HG02943 (cell line): Measurements from ENCODE around the gene LAIR1.
"Not testable (repeated sequence)": the region's sequence is repeated elsewhere in the genome, so short reads cannot be mapped to it uniquely, and the experiment has no call there.

Experiments
- ATAC-seq: cut with Tn5 transposase; IDR thresholded peaks from one replicate; pipeline ENCODE4 v1.9.1; 2021; ENCODE audit warnings: mild to moderate bottlenecking, low read depth, moderate library complexity; ENCODE audit not compliant: unreplicated experiment

Gene LAIR1, protein sequence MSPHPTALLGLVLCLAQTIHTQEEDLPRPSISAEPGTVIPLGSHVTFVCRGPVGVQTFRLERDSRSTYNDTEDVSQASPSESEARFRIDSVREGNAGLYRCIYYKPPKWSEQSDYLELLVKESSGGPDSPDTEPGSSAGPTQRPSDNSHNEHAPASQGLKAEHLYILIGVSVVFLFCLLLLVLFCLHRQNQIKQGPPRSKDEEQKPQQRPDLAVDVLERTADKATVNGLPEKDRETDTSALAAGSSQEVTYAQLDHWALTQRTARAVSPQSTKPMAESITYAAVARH

DNA sequence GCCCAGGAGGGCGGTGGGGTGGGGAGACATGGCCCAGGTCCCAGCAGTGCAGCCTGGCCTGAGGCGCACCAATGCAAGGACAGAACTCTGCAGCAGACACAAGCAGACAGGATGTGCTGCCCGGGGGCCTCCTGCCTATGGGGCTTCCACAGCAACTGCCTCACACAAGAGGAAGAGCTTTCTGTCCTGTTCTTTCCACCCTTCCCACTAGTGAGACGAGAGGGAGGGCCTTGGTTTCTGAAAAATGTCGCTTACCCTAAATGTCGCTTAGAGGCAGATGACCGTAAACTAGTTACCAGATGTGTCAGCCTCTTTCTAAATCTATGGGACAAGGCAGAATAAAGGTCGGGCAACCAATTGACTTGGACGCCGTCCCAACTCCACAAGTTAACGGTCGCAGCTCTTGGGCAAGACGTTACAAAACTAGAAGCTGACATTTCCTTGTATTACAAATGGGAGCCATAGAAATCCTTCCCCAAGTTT is at the start of gene LAIR1:
Gene LAIR1 (minus strand): TSS at position 157 of the 483 bp plus-strand sequence. CDS start 127 bp downstream, at position 30.
- no peak for ATAC-seq

DNA sequence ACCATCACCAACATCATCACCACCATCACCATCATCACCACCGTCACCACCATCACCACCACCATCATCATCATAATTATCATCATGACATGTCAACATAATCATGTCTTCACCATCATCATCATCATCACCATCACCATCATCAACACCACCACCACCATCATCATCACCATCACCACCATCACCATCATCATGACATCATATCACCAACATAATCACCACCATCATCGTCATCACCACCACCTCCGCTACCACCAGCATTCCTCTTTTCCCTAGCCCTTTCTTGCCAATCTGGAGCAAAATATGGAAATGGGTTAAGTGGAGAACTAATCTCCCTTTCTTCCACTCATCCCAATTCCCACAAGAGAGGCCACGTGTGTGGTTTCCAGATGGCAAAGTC is 49.4 kb upstream of the LAIR1 start:
- ATAC-seq: no peak

DNA sequence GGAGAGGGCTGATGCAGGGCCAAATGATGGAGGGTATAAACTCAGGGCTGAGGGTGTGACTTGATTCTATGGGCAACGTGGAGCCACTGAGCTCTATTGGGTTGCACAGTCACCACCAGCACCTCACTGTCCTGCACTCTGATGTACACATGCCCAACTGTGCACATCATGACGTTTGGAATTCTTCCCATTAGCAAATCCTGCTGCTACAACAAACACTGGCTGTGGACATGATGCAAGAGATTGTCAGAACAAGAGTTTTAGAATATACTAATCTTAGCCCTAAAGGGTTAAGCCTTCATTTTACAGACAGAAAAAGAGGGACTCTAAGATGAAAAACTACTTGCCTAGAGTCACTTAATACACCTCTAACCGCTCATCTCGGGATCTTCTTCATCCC is 48.1 kb upstream of the LAIR1 start:
- no peak for ATAC-seq

DNA sequence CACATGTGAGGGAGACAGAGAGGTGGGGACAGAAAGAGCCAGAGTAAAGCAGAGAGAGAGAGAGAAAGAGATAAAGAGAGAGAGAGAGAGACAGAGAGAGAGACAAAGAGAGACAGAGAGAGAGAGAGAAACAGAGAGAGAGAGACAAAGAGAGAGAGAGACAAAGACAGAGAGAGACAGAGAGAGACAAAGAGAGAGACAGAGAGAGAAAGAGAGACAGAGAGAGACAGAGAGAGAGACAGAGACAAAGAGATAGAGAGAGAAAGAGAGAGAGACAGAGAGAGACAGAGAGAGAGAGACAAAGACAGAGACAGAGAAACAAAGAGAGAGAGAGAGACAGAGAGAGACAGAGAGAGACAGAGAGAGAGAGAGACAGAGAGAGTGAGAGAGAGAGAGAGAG is 46.3 kb upstream of the LAIR1 start:
- no peak for ATAC-seq

DNA sequence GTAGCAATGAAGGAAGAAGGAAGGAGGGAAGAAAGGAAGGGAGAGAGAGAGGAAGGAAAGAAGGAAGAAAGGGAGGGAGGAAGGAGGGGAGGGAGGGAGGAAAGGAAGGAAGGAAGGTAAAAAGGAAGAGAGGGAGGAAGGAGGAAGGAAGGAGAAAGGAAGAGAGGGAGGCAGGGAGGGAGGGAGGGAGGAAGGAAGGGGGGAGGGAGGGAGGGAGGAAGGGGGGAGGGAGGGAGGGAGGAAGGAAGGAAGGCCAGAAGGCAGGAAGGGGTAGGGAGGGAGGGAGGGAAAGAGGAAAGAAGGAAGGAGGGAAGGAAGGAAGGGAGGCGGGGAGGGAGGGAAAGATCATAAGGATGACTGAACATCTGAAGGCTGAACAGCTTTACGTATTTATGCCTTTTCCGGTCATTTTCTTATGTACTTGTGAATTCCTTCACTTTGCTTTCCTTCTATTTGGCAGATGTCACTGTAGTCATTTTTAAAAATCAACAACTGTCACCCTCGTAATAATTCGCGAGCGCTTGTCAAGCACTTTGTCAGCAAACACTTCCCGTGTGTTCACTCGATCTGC is 43.8 kb upstream of the LAIR1 start:
- no peak for ATAC-seq

DNA sequence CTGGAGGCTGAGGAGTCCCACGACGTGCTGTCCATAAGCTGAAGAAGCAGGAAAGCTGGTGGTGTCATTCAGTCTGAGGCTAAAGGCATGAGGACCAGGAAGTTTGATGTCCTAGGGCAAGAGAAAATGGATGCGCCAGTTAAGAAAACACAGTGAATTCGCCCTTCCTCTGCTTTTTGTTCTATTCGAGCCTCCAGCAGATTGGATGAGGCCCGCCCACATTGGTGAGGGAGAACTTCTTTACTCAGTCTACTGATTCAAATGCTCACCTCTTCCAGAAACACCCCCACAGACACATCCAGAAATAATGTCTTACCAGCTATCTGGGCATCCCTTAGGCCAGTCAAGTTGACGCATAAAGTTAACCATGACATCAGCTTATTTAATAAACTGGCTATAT is 43.0 kb upstream of the LAIR1 start:
- no peak for ATAC-seq

DNA sequence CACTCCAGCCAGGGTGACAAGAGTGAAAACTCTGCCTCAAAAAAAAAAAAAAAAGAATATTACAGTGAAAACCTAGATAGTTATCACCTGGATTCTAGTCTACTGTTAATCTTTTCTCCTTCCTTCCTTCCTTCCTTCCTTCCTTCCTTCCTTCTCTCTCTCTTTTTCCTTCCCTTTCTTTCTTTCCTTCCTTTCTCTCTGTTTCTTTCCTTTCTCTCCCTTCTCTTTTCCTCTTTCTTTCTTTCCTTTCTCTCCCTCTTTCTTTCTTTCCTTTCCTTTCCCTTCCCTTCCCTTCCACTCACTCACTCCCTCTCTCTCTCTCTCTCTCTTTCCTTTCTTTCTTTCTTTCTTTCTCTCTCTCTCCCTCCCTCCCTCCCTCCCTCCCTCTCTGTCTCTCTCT is 40.9 kb upstream of the LAIR1 start:
- ATAC-seq: no peak

DNA sequence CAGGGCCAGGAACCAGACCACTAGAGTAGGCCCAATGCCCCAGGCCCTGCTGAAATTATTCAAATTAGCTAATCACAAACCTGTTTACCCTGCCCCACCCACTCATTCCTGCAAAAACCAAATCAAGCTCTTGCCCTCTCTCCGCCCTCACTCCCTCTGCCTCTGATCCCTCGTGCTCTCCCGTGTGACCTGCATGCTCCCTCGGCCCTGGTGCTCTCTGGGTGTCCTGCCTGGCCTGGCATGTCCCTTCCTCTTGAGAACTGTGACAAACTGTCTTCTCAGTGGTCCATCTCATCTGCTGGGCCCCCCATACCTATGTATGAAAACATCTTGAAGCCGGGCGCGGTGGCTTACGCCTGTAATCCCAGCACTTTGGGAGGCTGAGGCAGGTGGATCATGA is 38.3 kb upstream of the LAIR1 start:
- ATAC-seq: no peak

DNA sequence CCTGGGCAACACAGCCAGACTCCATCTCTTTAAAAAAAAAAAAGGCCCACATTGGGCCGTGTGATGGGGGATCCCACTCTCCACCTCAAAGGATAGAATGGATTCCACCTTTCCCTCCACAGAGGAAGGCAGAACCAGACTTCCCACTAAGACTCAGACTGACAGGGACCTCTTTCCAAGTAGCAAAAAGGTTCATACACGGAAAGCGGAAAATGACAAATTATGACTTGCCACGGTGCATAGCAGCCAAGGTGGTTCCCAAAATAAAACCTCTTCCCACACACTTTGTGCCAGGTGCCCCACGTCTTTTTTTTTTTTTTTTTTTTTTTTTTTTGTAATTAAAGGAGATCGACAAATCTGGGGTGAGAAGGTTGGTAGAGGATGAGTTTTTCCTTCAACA is 36.2 kb upstream of the LAIR1 start:
- ATAC-seq: no peak

DNA sequence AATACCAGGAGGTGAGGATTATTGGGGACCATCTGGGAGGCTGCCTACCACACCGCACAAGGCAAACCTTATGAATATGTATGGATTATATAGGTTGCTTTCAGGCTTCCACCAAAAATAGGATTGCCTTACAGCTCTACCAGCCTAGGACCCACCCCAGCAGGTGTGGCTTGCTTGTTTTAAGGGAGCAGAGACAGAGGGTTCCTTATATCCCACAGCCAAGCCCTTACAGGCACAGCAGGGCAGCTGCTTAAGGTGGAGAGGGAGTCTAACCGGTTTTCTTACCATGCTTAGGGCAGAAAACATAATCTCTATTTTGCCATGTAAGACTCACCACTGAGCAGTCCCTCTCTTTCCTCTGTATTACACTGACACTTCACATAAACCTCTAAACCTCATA is 34.5 kb upstream of the LAIR1 start:
- no peak for ATAC-seq

DNA sequence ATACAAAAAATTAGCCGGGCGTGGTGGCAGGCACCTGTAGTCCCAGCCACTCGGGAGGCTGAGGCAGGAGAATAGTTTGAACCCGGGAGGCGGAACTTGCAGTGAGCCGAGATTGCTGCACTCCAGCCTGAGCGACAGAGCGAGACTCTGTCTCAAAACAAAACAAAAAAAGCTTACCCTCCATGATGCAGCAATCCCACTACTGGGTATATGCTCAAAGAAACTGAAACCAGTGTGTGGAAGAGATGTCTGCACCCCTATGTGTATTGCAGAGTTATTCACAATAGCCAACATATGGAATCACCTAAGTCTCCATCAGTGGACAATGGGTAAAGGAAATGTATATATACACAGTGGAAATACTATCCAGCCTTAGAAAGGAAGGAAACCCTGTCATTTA is 31.0 kb upstream of the LAIR1 start:
- no peak for ATAC-seq

DNA sequence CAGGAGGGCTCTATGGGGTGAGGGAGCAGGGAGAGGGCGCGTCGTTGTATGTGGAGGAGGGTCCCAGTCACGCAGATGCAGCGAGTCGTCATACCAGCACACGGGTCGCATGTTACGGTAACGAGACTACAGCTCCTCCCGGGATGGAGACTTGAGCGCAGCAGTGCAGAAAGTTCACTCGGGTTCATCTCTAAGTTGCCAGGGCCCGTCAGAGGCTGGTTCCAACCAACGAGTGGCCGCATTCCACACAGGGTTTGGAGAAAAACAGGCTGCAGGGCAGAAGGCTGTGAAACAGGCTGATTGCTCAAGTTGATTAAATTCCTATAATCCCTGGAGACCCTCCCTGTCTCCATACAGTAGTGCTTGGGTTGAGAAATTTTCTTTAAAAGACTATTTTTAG is 28.6 kb upstream of the LAIR1 start:
- ATAC-seq: no peak

DNA sequence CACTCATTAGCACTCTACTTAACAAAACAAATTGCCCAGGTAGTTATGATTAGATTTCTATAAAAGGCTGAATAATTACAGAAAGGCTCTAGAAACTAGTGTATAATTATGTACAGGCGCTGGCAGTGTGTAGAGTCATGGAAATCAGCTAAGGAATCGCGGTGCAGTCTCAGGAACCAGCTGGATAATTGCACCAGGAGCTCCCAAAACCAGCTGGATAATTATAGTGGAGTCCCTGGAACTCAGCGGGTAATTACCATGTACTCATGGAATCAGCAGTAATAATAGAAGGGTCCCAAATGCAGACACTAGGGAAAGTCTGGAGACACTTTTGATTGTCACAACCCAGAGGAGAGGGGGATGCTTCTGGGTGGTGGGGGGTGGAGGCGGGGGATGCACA is 27.4 kb upstream of the LAIR1 start:
- no peak for ATAC-seq

DNA sequence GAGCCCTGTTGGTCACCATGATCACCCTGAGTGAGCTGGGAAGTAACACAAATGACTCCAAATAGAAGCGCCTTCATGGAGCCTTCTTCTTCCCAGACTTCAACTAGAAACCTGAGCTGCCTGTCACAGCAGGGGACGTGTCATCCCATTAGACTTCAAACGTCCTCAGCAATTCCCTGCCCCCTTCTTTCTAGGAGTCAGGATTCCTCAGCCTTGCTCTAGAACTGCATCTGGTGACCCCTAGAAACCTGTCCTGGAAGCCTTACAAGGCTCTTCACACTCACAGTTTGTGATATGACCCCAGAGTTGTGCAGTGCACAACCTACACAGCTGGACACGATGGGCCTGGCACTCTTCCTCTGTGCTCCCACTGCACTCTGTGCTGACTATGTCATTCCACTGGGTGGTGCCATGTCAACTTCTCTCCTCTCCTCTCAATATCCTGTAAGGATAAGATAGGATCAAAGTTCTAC is 26.9 kb upstream of the LAIR1 start:
- no peak for ATAC-seq

DNA sequence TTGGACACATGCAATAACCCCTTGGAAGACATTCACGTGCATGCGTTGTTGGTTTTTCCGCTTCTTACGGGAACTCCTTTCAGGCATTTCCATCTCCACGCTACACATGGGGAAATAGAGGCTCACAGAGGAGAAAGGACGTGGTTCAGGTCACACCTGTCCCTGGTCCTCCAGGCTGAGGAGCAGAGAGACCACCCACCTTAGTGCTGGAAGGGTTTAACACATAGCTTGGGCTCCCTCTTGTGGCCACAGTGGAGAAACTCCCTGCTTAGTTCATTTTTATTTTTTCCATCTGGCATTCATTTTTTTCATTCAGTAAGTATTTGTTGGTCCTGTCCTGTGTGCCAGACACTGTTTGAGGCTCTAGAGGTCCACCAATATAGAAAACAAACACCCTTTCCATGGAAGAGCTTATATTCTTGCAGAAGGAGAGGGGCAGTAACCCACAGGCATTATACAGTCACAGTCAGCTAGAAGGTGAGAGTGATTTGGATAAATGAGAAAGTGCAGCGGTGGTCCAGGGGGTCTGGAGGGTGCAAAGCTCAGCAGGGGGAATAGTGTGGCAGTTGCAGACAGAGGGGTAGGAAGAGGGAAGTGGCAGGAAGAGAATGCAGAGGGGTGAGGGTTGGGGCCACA is 26.3 kb upstream of the LAIR1 start:
- ATAC-seq: no peak

DNA sequence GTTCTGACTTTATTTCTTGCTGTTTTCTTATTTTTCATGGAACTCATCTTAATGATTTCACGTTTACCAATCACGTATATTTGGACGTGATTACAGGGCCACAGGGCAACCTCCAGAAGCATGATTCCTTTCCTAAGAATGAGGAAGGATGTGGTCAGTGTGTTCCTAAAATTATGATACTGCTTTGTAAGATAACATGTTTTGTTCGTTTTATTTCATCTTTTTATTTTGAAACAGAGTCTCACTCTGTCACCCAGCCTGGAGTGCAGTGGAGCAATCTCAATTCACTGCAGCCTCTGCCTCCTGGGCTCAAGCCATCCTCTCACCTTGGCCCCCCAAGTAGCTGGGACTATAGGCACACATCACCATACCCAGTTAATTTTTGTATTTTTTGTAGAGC is 24.8 kb upstream of the LAIR1 start:
- no peak for ATAC-seq

DNA sequence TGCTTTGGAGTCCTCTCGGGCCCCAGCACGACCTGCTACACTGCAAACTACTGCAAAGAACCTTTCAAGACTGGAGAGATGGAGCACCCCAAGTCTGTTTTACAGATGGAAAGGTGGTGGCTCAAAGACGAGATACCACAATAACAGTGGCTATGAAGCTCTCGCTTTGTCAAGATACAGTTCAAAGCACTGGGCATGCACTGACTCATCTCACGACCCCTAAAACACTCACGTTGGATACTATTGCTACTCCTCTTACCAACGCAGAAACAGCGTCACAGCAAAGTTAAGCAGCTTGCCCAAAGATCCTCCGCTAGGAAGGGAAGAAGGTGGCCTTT is 24.0 kb upstream of the LAIR1 start:
- ATAC-seq: no peak

DNA sequence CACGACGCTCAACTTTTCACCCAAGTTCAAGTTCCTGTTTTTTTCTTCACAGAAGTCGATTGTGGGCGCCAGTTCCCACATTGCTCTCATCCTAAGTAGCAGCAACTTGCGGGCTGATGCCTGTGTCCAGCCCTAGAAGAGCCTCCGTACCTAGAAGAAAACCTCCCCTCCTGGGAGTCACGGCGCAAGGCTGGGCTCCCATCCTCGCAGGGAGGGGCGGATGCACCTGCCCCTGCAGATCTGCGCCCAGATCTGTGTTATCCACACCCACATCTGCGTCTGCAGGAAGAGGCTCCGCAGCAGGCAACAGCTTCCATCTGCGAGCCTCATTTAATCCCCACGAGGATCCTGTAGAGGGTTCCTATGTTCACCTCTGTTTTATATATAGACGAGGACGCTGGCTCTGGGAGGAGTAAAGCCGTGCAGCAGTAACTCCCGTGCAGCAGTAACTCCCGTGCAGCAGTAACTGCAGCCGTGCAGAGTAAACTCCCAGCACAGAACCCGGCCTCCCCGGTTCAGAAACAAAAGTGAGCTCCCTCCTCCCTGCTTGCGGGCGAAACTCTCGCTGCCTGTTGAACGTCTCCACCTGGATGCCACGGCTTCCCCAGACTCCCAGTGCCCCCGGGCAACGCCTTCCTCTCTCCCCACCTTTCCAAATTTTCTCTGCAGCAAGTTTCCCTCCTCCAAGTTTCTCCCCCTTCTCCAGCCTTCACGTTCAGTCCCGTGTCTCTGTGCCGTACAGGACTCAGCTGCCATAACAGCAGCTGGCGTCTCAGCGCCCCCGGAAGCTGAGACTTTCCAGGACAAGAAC is 23.5 kb upstream of the LAIR1 start:
- no peak for ATAC-seq

DNA sequence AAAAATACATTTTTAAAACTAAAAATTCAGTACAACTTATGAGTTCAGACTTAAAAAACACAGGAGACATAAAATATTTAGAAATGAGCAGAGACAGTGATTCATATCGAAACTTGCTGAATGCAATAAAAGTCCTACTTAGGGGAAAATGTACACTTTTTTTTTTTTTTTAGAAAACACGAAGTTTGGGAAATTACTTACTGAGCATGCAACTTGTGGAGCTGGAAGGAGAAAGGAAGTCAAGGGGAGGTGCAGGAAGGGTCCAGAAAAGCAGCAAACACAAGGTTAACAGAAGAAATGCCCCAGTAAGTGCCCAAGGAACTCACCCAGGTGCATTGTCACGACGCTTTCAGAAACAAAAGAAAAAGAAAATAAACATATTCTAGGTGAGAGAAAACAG is 18.6 kb upstream of the LAIR1 start:
- no peak for ATAC-seq

DNA sequence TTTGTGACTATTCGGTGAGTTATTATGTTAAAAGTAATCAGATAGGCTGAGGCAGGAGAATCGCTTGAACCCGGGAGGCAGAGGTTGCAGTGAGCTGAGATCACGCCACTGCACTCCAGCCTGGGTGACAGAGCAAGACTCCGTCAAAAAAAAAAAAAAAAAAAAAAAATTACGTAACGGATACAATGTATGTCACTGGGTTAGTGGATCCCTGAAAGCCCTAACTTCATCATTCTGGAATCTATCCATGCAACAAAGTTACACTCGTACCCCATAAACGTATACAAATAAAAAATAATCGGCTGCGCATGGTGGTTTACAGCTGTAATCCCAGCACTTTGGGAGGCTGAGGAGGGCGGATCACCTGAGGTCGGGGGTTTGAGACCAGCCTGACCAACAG is 17.3 kb upstream of the LAIR1 start:
- ATAC-seq: not testable (repeated sequence)

DNA sequence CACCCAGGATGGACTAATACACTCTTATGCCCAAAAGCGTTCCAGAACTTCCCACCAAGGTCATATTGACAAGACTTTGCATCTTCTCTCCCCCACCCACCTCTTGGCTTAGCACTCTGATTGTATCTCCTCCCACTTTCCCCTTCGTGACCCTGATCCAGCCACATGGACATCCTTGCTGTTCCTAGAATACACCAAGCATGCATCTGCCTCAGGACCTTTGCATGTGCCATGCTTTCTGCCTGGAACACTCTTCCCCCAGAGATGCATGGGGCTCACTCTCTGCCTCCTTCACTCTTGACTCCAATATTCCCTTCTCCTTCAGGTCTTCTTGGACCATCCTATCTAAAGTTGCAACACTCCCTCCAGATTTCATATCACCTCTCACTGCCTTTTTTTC is 16.2 kb upstream of the LAIR1 start:
- no peak for ATAC-seq
